IPS-20b (cell line): ENCODE results near the gene KIF26B.

ENCODE experiments used
- H3K27ac ChIP-seq: one replicate; pipeline ENCODE4 v1.5.1; 2013; ENCODE audit warnings: low read length
- H3K27me3 ChIP-seq: 2 replicates; pipeline ENCODE4 v1.6.1; 2013; ENCODE audit warnings: mild to moderate bottlenecking, low read length, inconsistent platforms; ENCODE audit not compliant: insufficient read depth
- H3K36me3 ChIP-seq: 2 replicates; pipeline ENCODE4 v1.6.1; 2013; ENCODE audit warnings: low read depth, mild to moderate bottlenecking, inconsistent platforms, low read length, moderate library complexity; ENCODE audit not compliant: insufficient read depth
- H3K4me1 ChIP-seq: 2 replicates; pipeline ENCODE4 v1.6.1; 2013; ENCODE audit warnings: mild to moderate bottlenecking, control low read depth, inconsistent platforms, low read length, moderate library complexity; ENCODE audit not compliant: insufficient read depth
- H3K4me3 ChIP-seq: 2 replicates; pipeline ENCODE4 v1.5.1; 2013; ENCODE audit warnings: mild to moderate bottlenecking, low read length, inconsistent platforms
- H3K9ac ChIP-seq: 2 replicates; pipeline ENCODE4 v1.6.1; 2013; ENCODE audit warnings: low read depth, mild to moderate bottlenecking, inconsistent platforms, low read length, moderate library complexity
- H3K9me3 ChIP-seq: 2 replicates; pipeline ENCODE4 v1.6.1; 2013; ENCODE audit warnings: mild to moderate bottlenecking, low read depth, low read length, inconsistent platforms; ENCODE audit not compliant: insufficient read depth

KIF26B gene

DNA sequence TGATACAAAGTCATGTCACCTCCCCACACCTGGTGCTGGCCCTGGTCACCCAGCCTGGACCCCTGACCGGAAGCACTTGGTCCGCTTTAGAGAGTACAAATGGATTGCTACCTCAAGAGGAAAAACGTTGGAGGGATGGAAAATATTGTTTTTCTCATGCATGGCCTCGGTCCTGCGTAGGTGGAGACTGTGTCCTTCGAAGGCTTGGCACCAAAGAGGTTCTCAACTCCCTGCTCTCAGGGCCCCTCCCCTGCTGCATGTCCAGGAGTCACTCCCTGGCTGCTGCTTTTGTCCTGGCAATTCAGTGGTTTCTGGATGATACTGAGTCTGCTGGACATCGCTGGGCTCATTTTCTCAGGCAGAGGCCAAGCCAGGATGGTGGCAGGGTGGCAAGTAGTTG is 529.8 kb downstream of the KIF26B start:
- Histone ChIP-seq H3K4me1 (no peaks in the 10 kb centered on the region), H3K4me3 (no peak overlapping the region), H3K9me3 (no peaks in the 10 kb centered on the region), H3K36me3 (no peaks in the 10 kb centered on the region), H3K27me3 (no peaks in the 10 kb centered on the region), H3K9ac (no peak overlapping the region), H3K27ac (no peak overlapping the region)

DNA sequence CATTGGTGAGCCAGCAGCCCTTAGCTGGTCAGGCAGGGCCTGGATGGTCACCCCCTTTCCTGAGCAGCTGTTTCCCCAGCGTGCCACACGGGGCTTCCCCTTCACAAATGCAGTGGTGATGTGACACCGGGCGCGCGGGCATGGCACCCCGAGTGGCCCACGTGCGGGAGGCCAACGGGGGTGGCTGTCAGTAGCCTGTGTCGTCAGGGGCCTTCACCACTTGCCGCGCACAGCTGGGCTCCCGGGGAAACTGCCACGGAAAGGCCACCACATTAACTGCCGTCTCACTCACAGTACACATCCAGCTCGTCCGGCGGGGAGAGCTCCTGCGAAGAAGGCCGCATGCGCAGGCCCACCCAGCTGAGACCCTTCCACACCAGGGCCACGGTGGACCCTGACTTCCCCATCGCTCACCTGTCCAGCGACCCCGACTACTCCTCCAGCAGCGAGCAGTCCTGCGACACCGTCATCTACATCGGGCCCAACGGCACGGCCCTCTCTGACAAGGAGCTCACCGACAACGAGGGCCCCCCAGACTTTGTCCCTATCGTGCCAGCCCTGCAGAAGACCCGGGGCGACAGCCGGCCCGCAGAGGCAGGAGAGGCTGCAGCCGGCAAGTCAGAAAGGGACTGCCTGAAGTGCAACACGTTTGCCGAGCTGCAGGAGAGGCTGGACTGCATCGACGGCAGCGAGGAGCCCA is 530.5 kb downstream of the KIF26B start:
- H3K27ac ChIP-seq, result no peak overlapping the region
- H3K4me3 ChIP-seq, result no peak overlapping the region
- H3K9ac ChIP-seq, result no peak overlapping the region
- no peaks in the 10 kb centered on the region for H3K36me3 ChIP-seq
- no peaks in the 10 kb centered on the region for H3K27me3 ChIP-seq
- H3K4me1 ChIP-seq, result no peaks in the 10 kb centered on the region
- H3K9me3 ChIP-seq, result no peaks in the 10 kb centered on the region

DNA sequence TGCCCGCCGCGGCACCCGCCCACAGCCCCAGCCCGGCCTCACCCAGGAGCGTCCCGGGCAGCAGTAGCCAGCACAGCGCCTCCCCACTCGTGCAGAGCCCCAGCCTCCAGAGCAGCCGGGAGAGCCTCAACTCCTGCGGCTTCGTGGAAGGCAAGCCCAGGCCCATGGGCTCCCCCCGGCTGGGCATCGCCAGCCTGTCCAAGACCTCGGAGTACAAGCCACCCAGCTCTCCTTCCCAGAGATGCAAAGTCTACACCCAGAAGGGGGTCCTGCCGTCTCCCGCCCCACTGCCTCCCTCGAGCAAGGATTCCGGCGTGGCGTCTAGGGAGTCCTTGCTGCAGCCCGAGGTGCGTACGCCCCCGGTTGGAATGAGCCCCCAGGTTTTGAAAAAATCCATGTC is 531.2 kb downstream of the KIF26B start:
- Histone ChIP-seq H3K4me1 (no peaks in the 10 kb centered on the region), H3K36me3 (no peaks in the 10 kb centered on the region)

DNA sequence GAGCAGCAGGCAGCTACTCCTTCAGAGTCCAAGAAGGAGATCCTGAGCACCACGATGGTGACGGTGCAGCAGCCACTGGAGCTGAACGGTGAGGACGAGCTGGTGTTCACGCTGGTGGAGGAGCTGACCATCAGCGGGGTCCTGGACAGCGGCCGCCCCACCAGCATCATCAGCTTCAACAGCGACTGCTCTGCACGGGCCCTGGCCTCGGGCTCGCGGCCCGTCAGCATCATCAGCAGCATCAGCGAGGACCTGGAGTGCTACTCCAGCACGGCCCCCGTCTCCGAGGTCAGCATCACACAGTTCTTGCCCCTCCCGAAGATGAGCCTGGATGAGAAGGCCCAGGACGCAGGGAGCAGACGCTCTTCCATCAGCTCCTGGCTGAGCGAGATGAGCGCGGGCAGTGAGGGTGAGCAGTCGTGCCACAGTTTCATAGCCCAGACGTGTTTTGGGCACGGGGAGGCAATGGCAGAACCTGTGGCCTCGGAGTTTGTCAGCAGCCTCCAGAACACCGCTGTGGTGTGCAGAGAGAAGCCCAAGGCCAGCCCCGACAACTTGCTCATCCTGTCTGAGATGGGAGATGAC is 531.8 kb downstream of the KIF26B start:
- H3K27ac ChIP-seq, result no peak overlapping the region

More for the DNA sequence above, 531.2 kb downstream of the KIF26B start:
- H3K9ac ChIP-seq, result no peak overlapping the region
- no peaks in the 10 kb centered on the region for H3K9me3 ChIP-seq
- H3K4me3 ChIP-seq, result no peak overlapping the region
- no peak overlapping the region for H3K27ac ChIP-seq
- H3K27me3 ChIP-seq, result no peaks in the 10 kb centered on the region

DNA sequence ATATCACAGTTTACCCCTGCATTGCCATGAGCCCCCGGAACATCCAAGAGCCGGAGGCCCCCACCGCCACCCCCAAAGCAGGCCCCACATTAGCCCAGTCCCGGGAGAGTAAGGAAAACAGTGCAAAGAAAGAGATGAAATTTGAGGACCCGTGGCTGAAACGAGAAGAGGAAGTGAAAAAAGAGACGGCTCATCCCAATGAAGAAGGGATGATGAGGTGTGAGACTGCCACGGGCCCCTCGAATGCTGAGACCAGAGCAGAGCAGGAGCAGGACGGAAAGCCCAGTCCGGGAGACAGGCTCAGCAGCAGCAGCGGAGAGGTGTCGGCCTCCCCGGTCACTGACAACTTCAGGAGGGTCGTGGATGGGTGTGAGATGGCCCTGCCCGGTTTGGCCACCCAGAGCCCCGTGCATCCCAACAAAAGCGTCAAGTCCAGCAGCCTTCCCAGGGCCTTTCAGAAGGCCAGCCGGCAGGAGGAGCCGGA is 532.4 kb downstream of the KIF26B start:
- Histone ChIP-seq H3K36me3 (no peaks in the 10 kb centered on the region), H3K4me1 (no peaks in the 10 kb centered on the region), H3K9ac (no peak overlapping the region), H3K27me3 (no peaks in the 10 kb centered on the region), H3K4me3 (no peak overlapping the region), H3K9me3 (no peaks in the 10 kb centered on the region), H3K27ac (no peak overlapping the region)

More for the DNA sequence above, 531.8 kb downstream of the KIF26B start:
- Histone ChIP-seq H3K27me3 (no peaks in the 10 kb centered on the region), H3K36me3 (no peaks in the 10 kb centered on the region), H3K4me1 (no peaks in the 10 kb centered on the region), H3K4me3 (no peak overlapping the region), H3K9me3 (no peaks in the 10 kb centered on the region), H3K9ac (no peak overlapping the region)

DNA sequence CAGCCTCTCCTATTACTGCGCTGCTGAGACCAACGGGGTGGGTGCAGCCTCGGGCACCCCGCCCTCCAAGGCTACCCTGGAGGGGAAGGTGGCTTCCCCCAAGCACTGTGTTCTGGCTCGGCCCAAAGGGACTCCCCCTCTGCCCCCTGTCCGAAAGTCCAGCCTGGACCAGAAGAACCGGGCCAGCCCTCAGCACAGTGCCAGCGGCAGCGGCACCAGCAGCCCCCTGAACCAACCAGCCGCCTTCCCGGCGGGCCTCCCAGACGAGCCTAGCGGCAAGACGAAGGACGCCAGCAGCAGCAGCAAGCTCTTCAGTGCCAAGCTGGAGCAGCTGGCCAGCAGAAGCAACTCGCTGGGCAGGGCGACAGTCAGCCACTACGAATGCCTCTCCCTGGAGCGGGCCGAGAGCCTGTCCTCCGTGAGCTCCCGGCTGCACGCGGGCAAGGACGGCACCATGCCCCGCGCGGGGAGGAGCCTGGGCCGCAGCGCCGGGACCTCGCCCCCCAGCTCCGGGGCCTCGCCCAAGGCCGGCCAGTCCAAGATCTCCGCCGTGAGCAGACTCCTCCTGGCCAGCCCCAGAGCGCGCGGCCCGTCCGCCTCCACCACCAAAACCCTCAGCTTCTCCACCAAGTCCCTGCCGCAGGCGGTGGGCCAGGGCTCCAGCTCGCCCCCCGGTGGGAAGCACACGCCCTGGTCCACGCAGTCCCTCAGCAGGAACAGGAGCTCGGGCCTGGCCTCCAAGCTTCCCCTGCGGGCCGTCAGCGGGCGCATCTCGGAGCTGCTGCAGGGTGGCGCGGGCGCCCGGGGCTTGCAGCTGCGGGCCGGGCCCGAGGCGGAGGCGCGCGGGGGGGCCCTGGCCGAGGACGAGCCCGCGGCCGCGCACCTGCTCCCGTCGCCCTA is 533.1 kb downstream of the KIF26B start:
- Histone ChIP-seq H3K9me3 (no peaks in the 10 kb centered on the region), H3K27me3 (no peaks in the 10 kb centered on the region), H3K4me1 (no peaks in the 10 kb centered on the region), H3K4me3 (no peak overlapping the region), H3K36me3 (no peaks in the 10 kb centered on the region), H3K9ac (no peak overlapping the region), H3K27ac (no peak overlapping the region)

DNA sequence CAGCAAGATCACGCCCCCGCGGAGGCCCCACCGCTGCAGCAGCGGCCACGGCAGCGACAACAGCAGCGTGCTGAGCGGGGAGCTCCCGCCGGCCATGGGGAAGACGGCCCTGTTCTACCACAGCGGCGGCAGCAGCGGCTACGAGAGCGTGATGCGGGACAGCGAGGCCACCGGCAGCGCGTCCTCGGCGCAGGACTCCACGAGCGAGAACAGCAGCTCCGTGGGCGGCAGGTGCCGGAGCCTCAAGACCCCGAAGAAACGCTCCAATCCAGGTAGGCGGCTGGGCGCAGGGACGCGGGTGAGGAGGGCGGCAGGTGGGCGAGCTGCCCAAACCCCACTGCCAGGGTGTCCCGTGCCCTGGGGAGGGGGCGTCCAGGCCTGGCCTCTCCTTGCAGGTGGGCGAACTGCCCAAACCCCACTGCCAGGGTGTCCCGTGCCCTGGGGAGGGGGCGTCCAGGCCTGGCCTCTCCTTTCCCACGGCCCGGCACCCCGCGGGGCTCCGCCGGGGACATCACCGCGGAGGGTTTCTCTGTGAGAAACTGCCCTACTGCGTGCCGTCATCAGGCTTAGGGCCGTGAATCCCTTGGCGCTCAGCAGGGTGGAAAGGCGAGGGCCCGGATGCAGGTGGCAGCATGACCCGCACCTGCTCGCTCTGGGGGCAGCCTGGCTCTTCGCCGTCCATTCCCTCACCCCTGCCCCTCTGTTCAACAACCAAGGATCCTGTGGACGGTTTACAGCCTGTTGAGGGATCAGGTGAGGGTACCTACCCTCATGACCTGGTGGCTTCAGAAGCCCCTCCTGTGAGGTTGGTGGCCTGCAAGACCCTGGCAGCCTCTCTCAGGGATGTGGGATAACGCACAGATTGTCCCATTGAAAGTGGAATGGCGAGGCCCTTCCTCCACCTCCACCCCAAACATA is 534.0 kb downstream of the KIF26B start:
- Histone ChIP-seq H3K9me3 (no peaks in the 10 kb centered on the region), H3K4me1 (no peaks in the 10 kb centered on the region), H3K4me3 (no peak overlapping the region), H3K27me3 (no peaks in the 10 kb centered on the region), H3K36me3 (no peaks in the 10 kb centered on the region), H3K9ac (no peak overlapping the region), H3K27ac (no peak overlapping the region)

DNA sequence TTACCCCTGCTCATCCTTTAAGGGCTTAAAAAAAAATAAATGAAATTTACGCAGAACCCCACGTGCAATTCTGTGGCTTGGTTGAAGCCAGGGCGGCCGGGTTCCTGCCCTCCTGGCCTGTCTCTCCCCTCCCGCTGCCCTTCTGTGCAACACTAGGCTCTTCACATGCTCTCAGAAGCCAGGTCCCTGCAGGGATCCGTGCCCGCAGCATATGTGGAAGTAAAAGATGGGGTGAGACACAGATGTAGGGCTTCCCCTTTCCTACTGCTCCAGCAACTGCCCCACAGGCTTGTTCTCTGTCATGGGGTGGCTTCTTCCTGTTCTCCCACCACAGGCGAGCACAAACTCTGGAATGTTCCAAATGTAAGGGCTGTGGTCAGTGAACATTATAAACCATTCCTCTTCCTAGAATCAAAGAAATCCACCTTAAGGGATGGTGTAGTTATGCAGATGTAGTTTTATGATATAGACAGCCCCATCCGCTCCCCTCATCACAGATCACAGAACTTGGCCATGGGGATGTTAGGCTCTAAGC is 535.4 kb downstream of the KIF26B start:
- Histone ChIP-seq H3K4me1 (no peaks in the 10 kb centered on the region), H3K36me3 (no peaks in the 10 kb centered on the region), H3K9me3 (no peaks in the 10 kb centered on the region), H3K4me3 (no peak overlapping the region), H3K27me3 (no peaks in the 10 kb centered on the region), H3K27ac (no peak overlapping the region), H3K9ac (no peak overlapping the region)

DNA sequence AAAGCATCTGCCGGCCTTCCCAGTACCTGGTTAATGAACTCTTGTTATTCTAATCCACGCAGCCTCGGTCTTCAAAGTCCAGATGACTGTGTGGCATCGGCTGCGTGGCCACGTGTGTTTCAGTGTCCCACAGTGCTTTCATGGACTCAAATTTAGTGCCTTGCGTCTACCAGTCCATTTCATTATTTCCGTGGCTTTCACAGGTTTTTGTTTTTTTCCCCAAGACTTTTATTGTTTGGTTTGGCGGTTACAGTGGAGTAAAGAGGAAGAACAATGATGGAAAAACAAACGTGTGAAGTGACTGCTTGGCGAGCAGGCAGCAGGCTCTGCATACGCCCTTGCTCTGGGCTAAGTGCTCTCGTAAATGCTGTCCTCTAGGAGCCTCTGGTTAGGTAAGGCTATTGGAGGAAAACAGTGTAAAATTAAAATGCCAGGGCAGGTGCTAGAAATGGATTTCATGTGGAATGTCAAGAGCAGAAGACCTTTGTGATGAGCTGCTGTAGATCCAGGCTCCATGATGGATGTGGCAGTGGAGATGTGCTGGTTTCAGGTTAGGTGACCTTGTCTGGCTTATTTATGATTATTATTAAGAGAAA is 536.3 kb downstream of the KIF26B start:
- Histone ChIP-seq H3K27me3 (no peaks in the 10 kb centered on the region), H3K9ac (no peak overlapping the region), H3K9me3 (no peaks in the 10 kb centered on the region), H3K27ac (no peak overlapping the region), H3K4me3 (no peak overlapping the region), H3K36me3 (no peaks in the 10 kb centered on the region), H3K4me1 (no peaks in the 10 kb centered on the region)

DNA sequence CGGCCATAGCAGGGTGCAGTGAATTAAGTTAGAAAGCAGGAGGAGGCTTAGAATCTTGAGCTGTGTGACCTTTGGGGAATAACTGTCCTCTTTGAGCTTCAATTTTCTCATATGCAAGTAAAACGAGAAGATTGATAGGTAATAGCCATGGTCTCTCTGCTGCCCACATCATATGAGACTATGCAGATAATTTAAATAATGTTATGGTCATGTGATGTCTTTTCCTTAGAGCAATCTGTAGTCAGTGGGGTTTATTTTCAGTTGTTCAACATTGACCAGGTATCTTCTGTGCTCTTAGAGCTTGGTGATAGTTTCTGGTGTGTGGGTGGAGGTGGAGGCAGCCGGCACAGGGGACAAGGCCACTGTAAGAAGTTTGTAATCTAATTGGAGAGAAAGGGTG is 537.1 kb downstream of the KIF26B start:
- Histone ChIP-seq H3K27me3 (no peaks in the 10 kb centered on the region), H3K4me1 (no peaks in the 10 kb centered on the region), H3K9me3 (no peaks in the 10 kb centered on the region), H3K36me3 (no peaks in the 10 kb centered on the region), H3K27ac (no peak overlapping the region), H3K4me3 (no peak overlapping the region), H3K9ac (no peak overlapping the region)
